SK-N-SH (cell line): ENCODE results near the gene RAB3C. TPM values are rescaled to one million over a fixed set of nuclear protein-coding genes. Genes with fewer than 3 reads are reported as not detected.
"Not testable (repeated sequence)": the region's sequence is repeated elsewhere in the genome, so short reads cannot be mapped to it uniquely, and the experiment has no call there.

Source experiments
- CTCF ChIA-PET: fragments of 300-600, 350-600 bp; formaldehyde crosslinking; extraction: SDS; loops from one replicate; lab custom pipeline; 2021; lab: Yijun Ruan, JAX
- POLR2A ChIA-PET: fragments of 350-600 bp; sonication (Branson Sonifier 250); formaldehyde crosslinking; extraction: SDS; loops from one replicate; lab custom pipeline; 2020; ENCODE audit warnings: antibody characterized with exemption, inconsistent platforms; lab: Yijun Ruan, JAX
- DNase-seq: peaks from one replicate; pipeline ENCODE4 v3.0.0; 2012
- H2AFZ ChIP-seq: fragments of 200-600 bp; sonication (generic); 2 replicates; pipeline ENCODE4 v1.8.1; 2016; ENCODE audit warnings: antibody characterized with exemption, mild to moderate bottlenecking, low read depth
- H3F3A ChIP-seq: fragments of 200-600 bp; sonication (generic); replicated peaks from 2 replicates; pipeline ENCODE3; 2016; ENCODE audit warnings: antibody characterized with exemption, mild to moderate bottlenecking; ENCODE audit not compliant: insufficient read depth
- H3K27ac ChIP-seq, 2 experiments: fragments of 200-500 bp in 1 of 2; fragments of 200-600 bp in 1 of 2; sonication (Bioruptor generic) in 1 of 2; sonication (generic), shearing (Covaris generic) in 1 of 2; 2 replicates each; pipeline versions ENCODE4 v1.5.1 to v1.6.1; 2014 to 2016; ENCODE audit warnings: low read depth in 2 of 2, inconsistent platforms in 1 of 2, low read length in 1 of 2, mild to moderate bottlenecking in 1 of 2, mixed read lengths in 1 of 2
- H3K27me3 ChIP-seq: fragments of 200-600 bp; sonication (generic), shearing (Covaris generic); 2 replicates; pipeline ENCODE4 v1.6.1; 2016; ENCODE audit warnings: mixed run types; ENCODE audit not compliant: insufficient read depth
- H3K36me3 ChIP-seq, 2 experiments: fragments of 200-500 bp in 1 of 2; fragments of 200-600 bp in 1 of 2; sonication (Bioruptor generic) in 1 of 2; sonication (generic) in 1 of 2; replicated peaks in 1 of 2; 2 replicates each; pipeline versions ENCODE3 to v1.5.1; 2014 to 2016; ENCODE audit warnings: low read length in 1 of 2, mild to moderate bottlenecking in 1 of 2; ENCODE audit not compliant: insufficient read depth in 2 of 2, control insufficient read depth in 1 of 2
- H3K4me1 ChIP-seq, 2 experiments: fragments of 200-500 bp in 1 of 2; fragments of 200-600 bp in 1 of 2; sonication (Bioruptor generic) in 1 of 2; sonication (generic), shearing (Covaris generic) in 1 of 2; 2 replicates each; pipeline versions ENCODE4 v1.5.1 to v1.6.1; 2014 to 2016; ENCODE audit warnings: low read depth in 1 of 2, low read length in 1 of 2, mixed run types in 1 of 2; ENCODE audit not compliant: insufficient read depth in 2 of 2, control insufficient read depth in 1 of 2
- H3K4me2 ChIP-seq: fragments of 200-600 bp; sonication (generic), shearing (Covaris generic); 2 replicates; pipeline ENCODE4 v1.6.1; 2017; ENCODE audit warnings: mixed run types
- H3K4me3 ChIP-seq, 2 experiments: fragments of 200-500 bp in 1 of 2; fragments of 200-600 bp in 1 of 2; sonication (Bioruptor generic) in 1 of 2; sonication (generic), shearing (Covaris generic) in 1 of 2; 2 replicates each; pipeline versions ENCODE4 v1.5.1 to v1.8.1; 2014 to 2016; ENCODE audit warnings: low read depth in 2 of 2, inconsistent platforms in 1 of 2, low read length in 1 of 2, mild to moderate bottlenecking in 1 of 2, mixed read lengths in 1 of 2, moderate library complexity in 1 of 2
- H3K79me2 ChIP-seq: fragments of 200-600 bp; sonication (generic); 2 replicates; pipeline ENCODE4 v1.8.1; 2017; ENCODE audit warnings: mild to moderate bottlenecking; ENCODE audit not compliant: insufficient read depth
- H3K9ac ChIP-seq: fragments of 200-600 bp; sonication (generic); 2 replicates; pipeline ENCODE4 v1.6.1; 2017; ENCODE audit warnings: mixed run types
- H3K9me2 ChIP-seq: fragments of 200-600 bp; sonication (generic); 2 replicates; pipeline ENCODE4 v1.6.1; 2017; ENCODE audit warnings: mixed run types
- H3K9me3 ChIP-seq: fragments of 200-600 bp; sonication (generic); 2 replicates; pipeline ENCODE4 v1.6.1; 2017; ENCODE audit warnings: mixed run types, mild to moderate bottlenecking, moderate library complexity
- H4K20me1 ChIP-seq: fragments of 200-600 bp; sonication (generic); 2 replicates; pipeline ENCODE4 v1.6.1; 2017; ENCODE audit warnings: mild to moderate bottlenecking, mixed run types; ENCODE audit not compliant: insufficient read depth
- CHD2 ChIP-seq: fragments of 150-350 bp; IDR thresholded peaks from 2 replicates; pipeline ENCODE4 v1.6.1; 2018; ENCODE audit warnings: low read length; ENCODE audit not compliant: partially characterized antibody
- EP300 ChIP-seq, 2 experiments: IDR thresholded peaks; 2 replicates each; pipeline versions ENCODE4 v1.4.0 to v1.6.1; 2012; ENCODE audit warnings: borderline replicate concordance in 1 of 2, low read depth in 1 of 2, low read length in 1 of 2
- FOXJ3 ChIP-seq: sonication (generic); formaldehyde crosslinking; IDR thresholded peaks from 2 replicates; pipeline ENCODE4 v1.5.1; 2020; ENCODE audit warnings: mild to moderate bottlenecking, missing genetic modification reagents
- GABPA ChIP-seq: IDR thresholded peaks from 2 replicates; pipeline ENCODE4 v1.4.0; 2012; ENCODE audit warnings: low read depth, mild to moderate bottlenecking
- NFIC ChIP-seq: IDR thresholded peaks from 2 replicates; pipeline ENCODE4 v1.4.0; 2012; ENCODE audit warnings: borderline replicate concordance
- NRF1 ChIP-seq: IDR thresholded peaks from 2 replicates; pipeline ENCODE4 v1.6.1; 2012; ENCODE audit warnings: low read depth, mild to moderate bottlenecking, low read length
- POLR2AphosphoS5 ChIP-seq: IDR thresholded peaks from 2 replicates; pipeline ENCODE4 v1.6.1; 2012; ENCODE audit warnings: low read depth, low read length
- RCOR1 ChIP-seq: fragments of 150-350 bp; IDR thresholded peaks from 2 replicates; pipeline ENCODE4 v1.6.1; 2017; ENCODE audit warnings: antibody characterized with exemption, low read length
- REST ChIP-seq: IDR thresholded peaks from 2 replicates; pipeline ENCODE4 v1.6.1; 2012; ENCODE audit warnings: mild to moderate bottlenecking, low read depth, low read length, moderate library complexity
- RXRA ChIP-seq: IDR thresholded peaks from 2 replicates; pipeline ENCODE4 v1.4.0; 2012; ENCODE audit warnings: low read depth, mild to moderate bottlenecking, borderline replicate concordance
- TCF12 ChIP-seq: IDR thresholded peaks from 2 replicates; pipeline ENCODE4 v1.4.0; 2012
- YY1 ChIP-seq: IDR thresholded peaks from 2 replicates; pipeline ENCODE4 v1.4.0; 2012; ENCODE audit warnings: low read depth, mild to moderate bottlenecking
- WGBS: methylation state at CpG from one replicate; pipeline ENCODE4 v1.1.6; 2017; ENCODE audit warnings: low lambda C conversion rate; 5-methylcytosine and 5-hydroxymethylcytosine counted together
- polyA plus RNA-seq, 3 experiments: library from polyadenylated mRNA; depleted of rRNA; stranded (reverse); fragments of >200 nt; gene quantifications; 2 replicates each; pipeline ENCODE4 v1.2.3, GENCODE V29; 2012
- TF ChIP-seq, protein P1 (sequence below): IDR thresholded peaks from 2 replicates; pipeline ENCODE4 v1.4.0; 2012; ENCODE audit warnings: low read depth
- TF ChIP-seq, protein P2 (sequence below): IDR thresholded peaks from 2 replicates; pipeline ENCODE4; 2012

The RAB3C gene
- polyA plus RNA-seq, 1 of the 3 experiments (the other 2 are of a cell fraction) = 0.03 TPM

DNA sequence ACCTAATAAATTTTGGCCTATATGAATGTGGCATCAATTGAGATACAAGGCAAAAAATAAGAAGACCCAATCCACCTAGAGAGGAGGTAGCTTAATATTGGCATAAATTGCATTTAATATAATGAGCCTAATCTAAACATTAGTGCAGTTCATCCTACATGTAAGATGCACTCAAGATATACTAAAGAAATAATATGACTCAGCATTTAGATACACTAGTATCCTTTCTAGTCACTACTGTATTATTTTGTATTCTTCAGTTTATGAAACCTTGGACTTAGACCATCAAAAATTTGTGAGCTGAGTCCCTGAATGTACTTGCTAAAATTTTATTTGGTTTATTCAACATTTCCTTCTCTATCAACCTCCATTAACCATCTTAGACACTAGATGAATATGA is 104.7 kb downstream of the RAB3C start (continued):
- TF ChIP-seq REST (no peak), EP300 (IDR thresholded peaks at IDR 0.05; ENCODE audit: borderline replicate concordance in 1 of 2, low read depth in 1 of 2, low read length in 1 of 2) (no peak), FOXJ3 (CRISPR knock-in tag) (no peak)

GRCh38 chr5:58699088-58699761 is 116.3 kb downstream of the RAB3C start:
- H3K27me3 ChIP-seq, H3K9me2 ChIP-seq, H3K4me1 ChIP-seq, H3K4me2 ChIP-seq, H2AFZ ChIP-seq, H3K4me3 ChIP-seq, H3K9ac ChIP-seq, H3F3A ChIP-seq, POLR2A ChIA-PET, H3K27ac ChIP-seq, H4K20me1 ChIP-seq, H3K9me3 ChIP-seq, H3K79me2 ChIP-seq, DNase-seq, H3K36me3 ChIP-seq: not testable (repeated sequence)
- CTCF ChIA-PET = interaction anchor here (1.2 kb wide), 1 partner anchor 200 kb away, joined by 4 read pairs; no protein-coding TSS in a partner anchor
- WGBS = 37% methylated on average over 5 of the region's 5 CpGs

DNA sequence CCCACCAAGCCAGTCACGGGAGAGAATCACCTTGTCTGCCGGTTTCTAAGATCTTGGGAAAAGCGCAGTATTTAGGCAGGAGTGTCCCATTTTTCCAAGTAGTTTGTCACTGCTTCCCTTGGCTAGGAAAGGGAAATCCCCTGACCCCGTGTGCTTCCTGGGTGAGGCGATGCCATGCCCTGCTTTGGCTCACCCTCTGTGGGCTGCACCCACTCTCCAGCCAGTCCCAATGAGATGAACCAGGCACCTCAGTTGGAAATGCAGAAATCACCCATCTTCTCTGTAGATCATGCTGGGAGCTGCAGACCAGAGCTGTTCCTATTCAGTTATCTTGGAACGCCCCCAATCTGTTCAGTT is 116.9 kb downstream of the RAB3C start:
- H3K36me3 ChIP-seq = no peaks in the 10 kb centered on the region
- no peaks in the 10 kb centered on the region for H3K9me3 ChIP-seq
- H4K20me1 ChIP-seq = no peaks in the 10 kb centered on the region
- no peaks in the 10 kb centered on the region for H3K27me3 ChIP-seq
- H3K4me3 ChIP-seq = no peak overlapping the region
- peaks cover 0 to 7% of the 10 kb centered on the region in 2 experiments; a peak in 2 of 4 replicates for H3K4me1 ChIP-seq
- no peak overlapping the region for H3K9ac ChIP-seq
- no peaks in the 10 kb centered on the region for H3K9me2 ChIP-seq
- no peak for TF ChIP-seq POLR2AphosphoS5
- TF ChIP-seq, protein P1, sequence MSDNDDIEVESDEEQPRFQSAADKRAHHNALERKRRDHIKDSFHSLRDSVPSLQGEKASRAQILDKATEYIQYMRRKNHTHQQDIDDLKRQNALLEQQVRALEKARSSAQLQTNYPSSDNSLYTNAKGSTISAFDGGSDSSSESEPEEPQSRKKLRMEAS = no peak
- no peak for TF ChIP-seq RXRA
- TF ChIP-seq REST = no peak
- TF ChIP-seq CHD2 = no peak
- TF ChIP-seq NFIC = no peak
- TF ChIP-seq TCF12 = no peak
- TF ChIP-seq, protein P2, sequence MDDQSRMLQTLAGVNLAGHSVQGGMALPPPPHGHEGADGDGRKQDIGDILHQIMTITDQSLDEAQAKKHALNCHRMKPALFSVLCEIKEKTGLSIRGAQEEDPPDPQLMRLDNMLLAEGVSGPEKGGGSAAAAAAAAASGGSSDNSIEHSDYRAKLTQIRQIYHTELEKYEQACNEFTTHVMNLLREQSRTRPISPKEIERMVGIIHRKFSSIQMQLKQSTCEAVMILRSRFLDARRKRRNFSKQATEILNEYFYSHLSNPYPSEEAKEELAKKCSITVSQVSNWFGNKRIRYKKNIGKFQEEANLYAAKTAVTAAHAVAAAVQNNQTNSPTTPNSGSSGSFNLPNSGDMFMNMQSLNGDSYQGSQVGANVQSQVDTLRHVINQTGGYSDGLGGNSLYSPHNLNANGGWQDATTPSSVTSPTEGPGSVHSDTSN = no peak
- no peak for TF ChIP-seq NRF1
- TF ChIP-seq RCOR1 = no peak
- no peak for TF ChIP-seq YY1
- TF ChIP-seq EP300 (IDR thresholded peaks at IDR 0.05; ENCODE audit: borderline replicate concordance in 1 of 2, low read depth in 1 of 2, low read length in 1 of 2) = no peak
- TF ChIP-seq GABPA = no peak
- no peak overlapping the region for H2AFZ ChIP-seq
- POLR2A ChIA-PET = no interaction called here
- WGBS = 28% methylated on average over 2 of the region's 6 CpGs
- H3K79me2 ChIP-seq = no peaks in the 10 kb centered on the region
- H3K27ac ChIP-seq = no peak overlapping the region
- no peak overlapping the region for H3K4me2 ChIP-seq
- CTCF ChIA-PET = no interaction called here
- DNase-seq = no peak
- H3F3A ChIP-seq = no peaks in the 10 kb centered on the region
